Amygdala (tissue), 56 donors: ENCODE data around the gene DTWD2.

Source experiments
- DNase-seq, 56 donors: peaks; one replicate each; lab custom pipeline; 2025; lab: John Stamatoyannopoulos, UW

DTWD2 gene

GRCh38 chr5:118987988-118988865, at the start of gene DTWD2:
TSS of gene DTWD2 (minus strand) at chr5:118988547. CDS start at chr5:118988511, 36 bp downstream.
- peak; percentile 65 to 100 (median 93) for DNase-seq

GRCh38 chr5:119037496-119038215, 49.3 kb upstream of the DTWD2 start:
- DNase-seq = no peak

- DNase-seq = no peak
Observed at GRCh38 chr5:119036101-119036762, 47.9 kb upstream of the DTWD2 start.

GRCh38 chr5:119033135-119033534, 44.8 kb upstream of the DTWD2 start:
- no peak for DNase-seq

- DNase-seq = no peak
Observed at GRCh38 chr5:119032656-119033055, 44.3 kb upstream of the DTWD2 start.

GRCh38 chr5:119031905-119032304, 43.6 kb upstream of the DTWD2 start:
- DNase-seq = no peak

GRCh38 chr5:119031011-119031886, 42.9 kb upstream of the DTWD2 start:
- DNase-seq = no peak

- DNase-seq = no peak
Observed at GRCh38 chr5:119028575-119028974, 40.2 kb upstream of the DTWD2 start.

- no peak for DNase-seq
Observed at GRCh38 chr5:119022773-119023172, 34.4 kb upstream of the DTWD2 start.

- DNase-seq = peak in 1 of 56 donors; percentile 53
Observed at GRCh38 chr5:119022017-119022745, 33.8 kb upstream of the DTWD2 start.

- no peak for DNase-seq
Observed at GRCh38 chr5:119021149-119021732, 32.9 kb upstream of the DTWD2 start.

GRCh38 chr5:119019949-119020348, 31.6 kb upstream of the DTWD2 start:
- DNase-seq = peak in 2 of 56 donors; percentile 3 to 4

- DNase-seq = no peak
Observed at GRCh38 chr5:119019501-119019900, 31.2 kb upstream of the DTWD2 start.

- no peak for DNase-seq
Observed at GRCh38 chr5:119017994-119018393, 29.6 kb upstream of the DTWD2 start.

GRCh38 chr5:119016125-119016774, 27.9 kb upstream of the DTWD2 start:
- no peak for DNase-seq

- no peak for DNase-seq
Observed at GRCh38 chr5:119011186-119011585, 22.8 kb upstream of the DTWD2 start.

GRCh38 chr5:119010206-119010605, 21.9 kb upstream of the DTWD2 start:
- DNase-seq = no peak

- no peak for DNase-seq
Observed at GRCh38 chr5:119009131-119009530, 20.8 kb upstream of the DTWD2 start.

GRCh38 chr5:118999696-119000095, 11.3 kb upstream of the DTWD2 start:
- DNase-seq = no peak
